Measurements from ENCODE around the gene TSPAN4. TPM values are rescaled to one million over a fixed set of nuclear protein-coding genes. Genes with fewer than 3 reads are reported as not detected.

TSPAN4 gene
- total RNA-seq, 2 donors from 2014 or later: 75.7 to 97.3 TPM

- peak; percentile 96 for DNase-seq (ENCODE audit: low spot score)
- intact Hi-C loops (cut with DNase I): no loop called here
These were observed 68.0 kb downstream of the TSPAN4 start, which contains the start of gene CHID1 for GRCh38 chr11:910589-911030. Gene CHID1, minus strand, starts transcription at chr11:910810. Its CDS starts 5,994 bp downstream, at chr11:904816.

DNA sequence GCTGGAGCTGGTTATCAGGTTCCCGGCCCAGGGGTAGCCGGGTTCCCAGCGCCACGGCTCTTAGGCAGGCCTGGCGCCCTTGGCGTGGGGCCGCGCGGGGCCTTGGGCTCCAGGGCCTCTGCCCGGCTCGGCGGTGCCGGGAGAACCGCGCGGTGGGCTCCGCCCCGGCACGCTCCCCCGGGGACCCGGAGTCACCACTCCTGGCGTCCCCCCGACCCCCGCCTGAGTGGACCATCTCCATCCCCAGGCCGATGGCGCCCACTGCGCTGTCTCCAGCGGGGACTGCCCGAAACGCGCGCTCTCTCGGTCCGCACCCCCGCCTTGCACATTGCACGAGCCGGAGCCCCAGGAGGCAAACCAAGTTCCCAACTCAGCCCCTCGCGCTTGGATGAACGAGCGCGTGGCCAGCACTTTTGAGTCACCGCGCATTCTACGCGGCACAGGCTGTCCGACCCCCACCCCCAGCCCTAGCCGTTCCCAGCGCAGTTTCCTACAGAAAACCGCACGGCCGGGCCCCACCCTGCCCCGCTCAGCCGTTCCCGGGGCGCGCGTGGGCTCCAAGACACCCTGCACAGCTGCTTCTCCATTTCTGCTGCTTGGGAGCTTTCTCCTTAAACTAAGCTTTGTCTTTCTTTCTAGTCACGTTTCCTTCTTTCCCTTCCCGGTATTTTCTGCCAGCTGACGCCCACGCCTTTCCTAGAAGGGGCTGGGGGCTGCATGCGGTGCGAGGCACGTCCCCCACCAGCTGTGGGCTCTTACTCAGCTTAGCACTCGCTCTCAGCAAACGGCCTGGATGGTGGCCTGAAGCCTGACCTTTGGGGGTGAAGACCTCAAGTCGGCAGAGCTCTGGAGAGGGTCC, 68.6 kb downstream of the TSPAN4 start:
- intact Hi-C loops (cut with DNase I): no loop called here
- peak; percentile 89 for DNase-seq (ENCODE audit: low spot score)

DNA sequence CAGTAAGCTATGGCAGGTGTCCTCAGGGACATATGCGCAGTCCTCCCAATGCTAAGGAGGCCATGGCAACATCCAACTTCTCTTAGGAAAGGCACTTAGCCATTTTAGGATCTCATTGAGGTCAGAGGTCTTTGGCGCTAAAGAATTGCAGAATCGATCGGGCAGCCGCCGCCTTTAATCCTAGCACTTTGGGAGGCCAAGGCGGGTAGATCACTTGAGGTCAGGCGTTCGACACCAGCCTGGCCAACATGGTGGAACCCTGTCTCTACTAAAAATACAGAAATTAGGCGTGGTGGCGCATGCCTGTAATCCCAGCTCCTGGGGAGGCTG, 69.2 kb downstream of the TSPAN4 start:
- intact Hi-C loops (cut with DNase I): no loop called here
- no peak for DNase-seq (ENCODE audit: low spot score)

DNA sequence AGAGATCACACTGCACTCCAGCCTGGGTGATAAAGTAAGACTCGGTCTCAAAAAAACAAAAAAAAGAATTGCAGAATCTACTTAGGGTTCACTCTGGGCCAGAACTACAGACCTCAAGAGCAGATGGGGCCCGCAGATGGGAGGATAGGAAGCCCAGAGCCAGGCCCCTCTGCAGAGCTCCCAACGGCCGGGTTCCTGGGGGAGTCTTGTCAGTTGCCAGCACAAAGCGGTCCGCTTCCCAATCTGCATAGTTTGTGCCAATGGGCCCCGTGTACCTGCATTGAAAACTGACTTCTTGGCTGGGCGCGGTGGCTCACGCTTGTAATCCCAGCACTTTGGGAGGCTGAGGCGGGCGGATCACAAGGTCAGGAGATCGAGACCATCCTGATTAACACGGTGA, 69.6 kb downstream of the TSPAN4 start:
- intact Hi-C loops (cut with DNase I): no loop called here
- no peak for DNase-seq (ENCODE audit: low spot score)

- intact Hi-C loops (cut with DNase I): no loop called here
- DNase-seq (ENCODE audit: low spot score): no peak
These were observed 70.4 kb downstream of the TSPAN4 start for GRCh38 chr11:913043-913442.

DNA sequence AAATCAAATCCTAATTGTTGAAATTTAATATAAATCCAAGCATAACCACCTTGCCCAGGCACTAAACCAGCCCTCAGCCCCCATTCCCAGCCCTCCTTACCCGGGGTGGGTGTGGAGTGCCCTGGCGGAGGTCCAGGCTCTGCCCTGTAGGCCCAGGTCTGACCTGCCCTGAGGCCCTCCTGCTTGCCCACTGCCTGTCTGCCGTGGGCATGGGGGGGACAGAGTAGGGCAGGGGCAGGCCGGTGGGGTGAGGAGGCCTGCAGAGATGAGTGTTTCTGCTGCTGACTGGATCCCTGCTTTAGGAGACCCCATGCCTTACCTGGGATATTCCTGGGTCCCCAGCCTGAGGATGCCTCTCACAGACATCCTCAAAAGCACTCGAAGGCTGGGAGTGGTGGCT, 71.6 kb downstream of the TSPAN4 start:
- intact Hi-C loops (cut with DNase I): no loop called here
- DNase-seq (ENCODE audit: low spot score): no peak

GRCh38 chr11:914747-915501, 72.3 kb downstream of the TSPAN4 start:
- peak; percentile 95 for DNase-seq (ENCODE audit: low spot score)
- intact Hi-C loops (cut with DNase I): no loop called here

Other genes with a start within 250 kb of the TSPAN4 start
- gene IRF7, start 226.9 kb upstream of the TSPAN4 start, total RNA-seq: 10 to 100 TPM; 10.3 to 16.4 TPM
- gene CDHR5, start 217.9 kb upstream of the TSPAN4 start, total RNA-seq: under 1 TPM in 1 of 2 donors, not detected in 1; 0.10 TPM
- not detected for gene SCT, start 215.7 kb upstream of the TSPAN4 start, total RNA-seq
- gene DRD4, start 205.6 kb upstream of the TSPAN4 start, total RNA-seq: under 1 TPM; 0.48 to 0.51 TPM
- gene DEAF1, start 147.6 kb upstream of the TSPAN4 start, total RNA-seq: 10 to 100 TPM; 22.9 to 25.5 TPM
- 10 to 100 TPM; 13.5 to 19.3 TPM for gene TMEM80, start 147.0 kb upstream of the TSPAN4 start, total RNA-seq
- 10 to 100 TPM; 23.8 to 38.3 TPM for gene EPS8L2, start 136.6 kb upstream of the TSPAN4 start, total RNA-seq
- gene TALDO1, start 95.4 kb upstream of the TSPAN4 start, total RNA-seq: 100 to 1,000 TPM in 1 of 2 donors, 10 to 100 TPM in 1; 76.8 to 109 TPM
- gene GATD1, start 65.4 kb upstream of the TSPAN4 start, total RNA-seq: 10 to 100 TPM; 33.0 to 38.8 TPM
- gene CEND1, start 52.8 kb upstream of the TSPAN4 start, total RNA-seq: not detected
- gene SLC25A22, start 44.6 kb upstream of the TSPAN4 start, total RNA-seq: 10 to 100 TPM; 10.6 to 11.2 TPM
- gene PIDD1, start 37.6 kb upstream of the TSPAN4 start, total RNA-seq: 1 to 10 TPM; 6.0 to 6.5 TPM
- gene RPLP2, start 32.9 kb upstream of the TSPAN4 start, total RNA-seq: 1,000 to 10,000 TPM; 1,286 to 1,386 TPM
- 10 to 100 TPM; 80.7 to 85.5 TPM for gene PNPLA2, start 23.9 kb upstream of the TSPAN4 start, total RNA-seq
- 1 to 10 TPM; 3.5 to 4.3 TPM for gene CRACR2B, start 14.9 kb upstream of the TSPAN4 start, total RNA-seq
- gene CD151, start 9.9 kb upstream of the TSPAN4 start, total RNA-seq: 100 to 1,000 TPM; 473 to 490 TPM
- 10 to 100 TPM; 63.9 to 91.4 TPM for gene POLR2L, start 323 bp upstream of the TSPAN4 start, total RNA-seq
- 10 to 100 TPM; 57.9 to 88.5 TPM for gene CHID1, start 68.0 kb downstream of the TSPAN4 start, total RNA-seq
- 100 to 1,000 TPM in 1 of 2 donors, 10 to 100 TPM in 1; 83.5 to 117 TPM for gene AP2A2, start 83.0 kb downstream of the TSPAN4 start, total RNA-seq
- not detected for gene MUC6, start 193.9 kb downstream of the TSPAN4 start, total RNA-seq
- gene MUC2, start 232.0 kb downstream of the TSPAN4 start, total RNA-seq: under 1 TPM in 1 of 2 donors, not detected in 1; 0.05 TPM